WTC11 (cell line): ENCODE results near the gene DBI. TPM values are rescaled to one million over a fixed set of nuclear protein-coding genes. Genes with fewer than 3 reads are reported as not detected.

ENCODE experiments used
- ATAC-seq: fragments of 200-7000 bp; cut with Tn5 transposase; 2 replicates; pipeline ENCODE4 v1.10.0; 2021; ENCODE audit warnings: mild to moderate bottlenecking, moderate library complexity
- CTCF ChIA-PET: fragments of 300-600 bp; sonication (Branson Sonifier 250); formaldehyde crosslinking; loops from one replicate; lab custom pipeline; 2021; ENCODE audit warnings: antibody characterized with exemption; lab: Charles Lee
- POLR2A ChIA-PET: fragments of 350-600 bp; sonication (Branson Sonifier 250); formaldehyde crosslinking; loops from one replicate; lab custom pipeline; 2021; ENCODE audit warnings: antibody characterized with exemption; lab: Charles Lee
- DNase-seq: peaks from one replicate; pipeline ENCODE4 v3.0.0; 2021; ENCODE audit warnings: low spot score
- H3K27ac Mint-ChIP-seq: 2 replicates; pipeline ENCODE4 v1.8.0; 2021; ENCODE audit warnings: mixed read lengths
- H3K27me3 Mint-ChIP-seq: 2 replicates; pipeline ENCODE4 v1.8.0; 2021; ENCODE audit warnings: low read depth, mild to moderate bottlenecking, moderate library complexity, mixed read lengths
- H3K36me3 Mint-ChIP-seq: 2 replicates; pipeline ENCODE4 v1.8.0; 2021; ENCODE audit warnings: mixed read lengths
- H3K4me1 Mint-ChIP-seq: 2 replicates; pipeline ENCODE4 v1.8.0; 2022; ENCODE audit warnings: mixed read lengths
- H3K4me3 Mint-ChIP-seq: 2 replicates; pipeline ENCODE4 v1.8.0; 2021; ENCODE audit warnings: mild to moderate bottlenecking, moderate library complexity, mixed read lengths
- H3K9me3 Mint-ChIP-seq: 2 replicates; pipeline ENCODE4 v1.8.0; 2021; ENCODE audit warnings: mixed read lengths
- ATF1 ChIP-seq: sonication (generic); formaldehyde crosslinking; IDR thresholded peaks from 2 replicates; pipeline ENCODE4 v1.8.1; 2023; ENCODE audit warnings: mild to moderate bottlenecking, moderate library complexity, missing genetic modification reagents
- CREB1 ChIP-seq: sonication (generic); formaldehyde crosslinking; IDR thresholded peaks from 2 replicates; pipeline ENCODE4 v1.8.0; 2023; ENCODE audit warnings: mild to moderate bottlenecking, missing genetic modification reagents
- CREM ChIP-seq: sonication (generic); formaldehyde crosslinking; IDR thresholded peaks from 2 replicates; pipeline ENCODE4 v1.8.1; 2022; ENCODE audit warnings: mild to moderate bottlenecking, missing genetic modification reagents, moderate library complexity
- E2F4 ChIP-seq: sonication (generic); formaldehyde crosslinking; IDR thresholded peaks from 2 replicates; pipeline ENCODE4 v1.8.1; 2022; ENCODE audit warnings: low read depth, mild to moderate bottlenecking, moderate library complexity, missing genetic modification reagents, borderline replicate concordance
- EMX1 ChIP-seq: fragments of 250-450 bp; sonication (Bioruptor Pico); IDR thresholded peaks from 2 replicates; pipeline ENCODE4 v1.8.0; 2021; ENCODE audit warnings: mild to moderate bottlenecking
- ETV6 ChIP-seq: sonication (generic); formaldehyde crosslinking; IDR thresholded peaks from 2 replicates; pipeline ENCODE4 v1.8.1; 2022; ENCODE audit warnings: mild to moderate bottlenecking, missing genetic modification reagents
- GRHL2 ChIP-seq: fragments of 250-450 bp; sonication (Bioruptor Pico); IDR thresholded peaks from 2 replicates; pipeline ENCODE4 v1.8.0; 2022; ENCODE audit warnings: mild to moderate bottlenecking, moderate library complexity; ENCODE audit not compliant: insufficient replicate concordance, severe bottlenecking
- IRF2 ChIP-seq: sonication (generic); formaldehyde crosslinking; IDR thresholded peaks from 2 replicates; pipeline ENCODE4 v1.8.0; 2022; ENCODE audit warnings: low read depth, missing genetic modification reagents, borderline replicate concordance
- JUN ChIP-seq: sonication (generic); formaldehyde crosslinking; IDR thresholded peaks from 2 replicates; pipeline ENCODE4 v1.8.0; 2023; ENCODE audit warnings: mild to moderate bottlenecking, missing genetic modification reagents
- KAT7 ChIP-seq: sonication (generic); formaldehyde crosslinking; IDR thresholded peaks from 2 replicates; pipeline ENCODE4 v1.8.1; 2023; ENCODE audit warnings: missing genetic modification reagents, mild to moderate bottlenecking, borderline replicate concordance
- NFATC4 ChIP-seq: fragments of 250-450 bp; sonication (Bioruptor Pico); IDR thresholded peaks from 2 replicates; pipeline ENCODE4 v1.9.0; 2021; ENCODE audit warnings: mild to moderate bottlenecking
- NR1H2 ChIP-seq: sonication (generic); formaldehyde crosslinking; IDR thresholded peaks from 2 replicates; pipeline ENCODE4 v1.9.0; 2021; ENCODE audit warnings: mild to moderate bottlenecking, moderate library complexity, missing genetic modification reagents
- NR3C1 ChIP-seq: sonication (generic); formaldehyde crosslinking; conservative IDR thresholded peaks from 2 replicates; pipeline ENCODE4 v1.8.1; 2023; ENCODE audit warnings: low read depth, mild to moderate bottlenecking, missing genetic modification reagents
- PREB ChIP-seq: sonication (generic); formaldehyde crosslinking; IDR thresholded peaks from 2 replicates; pipeline ENCODE4 v1.8.1; 2022; ENCODE audit warnings: mild to moderate bottlenecking, missing genetic modification reagents, moderate library complexity, borderline replicate concordance
- TEAD4 ChIP-seq: sonication (generic); formaldehyde crosslinking; IDR thresholded peaks from 2 replicates; pipeline ENCODE4 v1.8.0; 2022; ENCODE audit warnings: mild to moderate bottlenecking, missing genetic modification reagents
- TP53 ChIP-seq: sonication (generic); formaldehyde crosslinking; IDR thresholded peaks from 2 replicates; pipeline ENCODE4 v1.8.1; 2023; ENCODE audit warnings: mild to moderate bottlenecking, missing genetic modification reagents
- USF2 ChIP-seq: sonication (generic); formaldehyde crosslinking; IDR thresholded peaks from 2 replicates; pipeline ENCODE4 v1.8.1; 2023; ENCODE audit warnings: mild to moderate bottlenecking, missing genetic modification reagents, moderate library complexity
- ZBTB43 ChIP-seq: sonication (generic); formaldehyde crosslinking; IDR thresholded peaks from 2 replicates; pipeline ENCODE4 v1.8.1; 2023; ENCODE audit warnings: mild to moderate bottlenecking, missing genetic modification reagents
- ZNF138 ChIP-seq: sonication (generic); formaldehyde crosslinking; conservative IDR thresholded peaks from 2 replicates; pipeline ENCODE4 v1.8.1; 2022; ENCODE audit warnings: mild to moderate bottlenecking, moderate library complexity, missing genetic modification reagents
- ZNF281 ChIP-seq: sonication (generic); formaldehyde crosslinking; IDR thresholded peaks from 2 replicates; pipeline ENCODE4 v1.8.0; 2023; ENCODE audit warnings: mild to moderate bottlenecking, missing genetic modification reagents
- ZNF396 ChIP-seq: fragments of 250-450 bp; sonication (Bioruptor Pico); IDR thresholded peaks from 2 replicates; pipeline ENCODE4 v1.8.0; 2021; ENCODE audit warnings: mild to moderate bottlenecking, moderate library complexity, borderline replicate concordance
- ZNF416 ChIP-seq: fragments of 250-450 bp; sonication (Bioruptor Pico); IDR thresholded peaks from 2 replicates; pipeline ENCODE4 v1.9.0; 2021; ENCODE audit warnings: mild to moderate bottlenecking, inconsistent platforms
- ZNF423 ChIP-seq: fragments of 250-450 bp; sonication (Bioruptor Pico); IDR thresholded peaks from 2 replicates; pipeline ENCODE4 v2.1.2; 2022; ENCODE audit warnings: mild to moderate bottlenecking, moderate library complexity
- total RNA-seq: library from RNA; stranded (reverse); gene quantifications from 3 replicates; pipeline ENCODE4 v1.2.3, GENCODE V29; 2021

The DBI gene
- total RNA-seq, 1 experiment from 2014 or later: 158 TPM

GRCh38 chr2:119387381-119388129, 20.8 kb downstream of the DBI start (continued):
- TF ChIP-seq ETV6 (CRISPR knock-in tag) (no peak), EMX1 (CRISPR knock-in tag) (no peak), NFATC4 (CRISPR knock-in tag) (no peak), TEAD4 (CRISPR knock-in tag) (no peak), NR1H2 (no peak), ZBTB43 (CRISPR knock-in tag) (no peak), ZNF416 (CRISPR knock-in tag) (no peak), JUN (CRISPR knock-in tag) (no peak)

GRCh38 chr2:119389615-119390306, 23.0 kb downstream of the DBI start:
- Mint-ChIP-seq H3K4me1 (peaks cover 16% of the 10 kb centered on the region), H3K9me3 (no peaks in the 10 kb centered on the region), H3K27me3 (no peaks in the 10 kb centered on the region), H3K27ac (peak overlapping the region; percentile 73), H3K36me3 (no peaks in the 10 kb centered on the region), H3K4me3 (no peak overlapping the region)
- ChIA-PET POLR2A (no interaction called here), CTCF (interaction anchor here (0.9 to 1.5 kb wide), 3 partner anchors 77 to 87 kb away, joined by 3 to 4 read pairs (median 4); no protein-coding TSS in a partner anchor)
- DNase-seq (no peak), ATAC-seq (no peak; the same call in 1 of the 2 replicates)
- no peak for TF ChIP-seq KAT7 (CRISPR knock-in tag)
- TF ChIP-seq NR3C1 (CRISPR knock-in tag): no peak
- no peak for TF ChIP-seq IRF2
- TF ChIP-seq CREB1 (CRISPR knock-in tag): no peak
- no peak for TF ChIP-seq ATF1 (CRISPR knock-in tag)
- TF ChIP-seq E2F4: no peak

- ChIA-PET POLR2A (no interaction called here), CTCF (interaction anchor here (1.5 kb wide), 1 partner anchor 82 kb away, joined by 3 read pairs; no protein-coding TSS in a partner anchor)
- peaks cover 16% of the 10 kb centered on the region for H3K4me1 Mint-ChIP-seq
- TF ChIP-seq CREM (CRISPR knock-in tag) (no peak), ZNF138 (CRISPR knock-in tag) (no peak), TP53 (CRISPR knock-in tag) (no peak), ZNF281 (CRISPR knock-in tag) (no peak), PREB (no peak), ZNF396 (CRISPR knock-in tag) (no peak), GRHL2 (CRISPR knock-in tag) (no peak), USF2 (CRISPR knock-in tag) (no peak), E2F4 (no peak), ZNF423 (no peak), IRF2 (no peak)
- DNase-seq (no peak), ATAC-seq (no peak)
- H3K9me3 Mint-ChIP-seq: no peaks in the 10 kb centered on the region
- no peaks in the 10 kb centered on the region for H3K36me3 Mint-ChIP-seq
- no peak overlapping the region for H3K27ac Mint-ChIP-seq
- no peaks in the 10 kb centered on the region for H3K27me3 Mint-ChIP-seq
- no peak overlapping the region for H3K4me3 Mint-ChIP-seq
Measured at GRCh38 chr2:119393971-119394748, 27.4 kb downstream of the DBI start.
